SU-DHL-6 (cell line): ENCODE data around the gene WWP2.

ENCODE experiments used
- CTCF ChIP-seq: fragments of 200-600 bp; sonication (generic); IDR thresholded peaks from one replicate; pipeline ENCODE4 v1.5.1; 2017; ENCODE audit warnings: antibody characterized with exemption, mild to moderate bottlenecking, low read length, moderate library complexity; ENCODE audit not compliant: insufficient read depth, poor library complexity, severe bottlenecking
- EZH2phosphoT487 ChIP-seq: fragments of 200-600 bp; sonication (generic), shearing (Covaris generic); conservative IDR thresholded peaks from 2 replicates; pipeline ENCODE4 v1.6.1; 2018; ENCODE audit warnings: mild to moderate bottlenecking, antibody characterized with exemption, low read length, moderate library complexity, mixed read lengths

- TF ChIP-seq CTCF: no peak
- TF ChIP-seq EZH2phosphoT487: no peak
Observed at GRCh38 chr16:69909043-69909442, 146.9 kb downstream of the WWP2 start.
